AG09309 (cell line): ENCODE data around the gene CDH20.

ENCODE experiments used
- DNase-seq: peaks from one replicate; pipeline ENCODE4 v3.0.0-alpha.2; 2010; ENCODE audit warnings: low read depth
- H3K4me3 ChIP-seq: 2 replicates; pipeline ENCODE4 v1.5.1; 2011; ENCODE audit warnings: mild to moderate bottlenecking, low read depth, low read length, moderate library complexity; ENCODE audit not compliant: control insufficient read depth
- CTCF ChIP-seq: IDR thresholded peaks from 2 replicates; pipeline ENCODE4 v1.5.1; 2011; ENCODE audit warnings: mild to moderate bottlenecking, low read depth, low read length, inconsistent platforms; ENCODE audit not compliant: insufficient read depth, control insufficient read depth; ENCODE audit errors: missing control alignments

Gene CDH20

GRCh38 chr18:61333271-61333745 is at the start of gene CDH20:
Gene CDH20, plus strand, starts transcription at chr18:61333430.
- DNase-seq: no peak
- TF ChIP-seq CTCF: no peak
- peak within 1 kb of the TSS; percentile 60 for H3K4me3 ChIP-seq

- no peak overlapping the region for H3K4me3 ChIP-seq
- TF ChIP-seq CTCF: no peak
- DNase-seq: no peak
Observed at GRCh38 chr18:61284039-61284438, 49.2 kb upstream of the CDH20 start.

- H3K4me3 ChIP-seq: no peak overlapping the region
- DNase-seq: no peak
- TF ChIP-seq CTCF: no peak
Observed at GRCh38 chr18:61285777-61286176, 47.5 kb upstream of the CDH20 start.

GRCh38 chr18:61286867-61287266 is 46.4 kb upstream of the CDH20 start:
- TF ChIP-seq CTCF: no peak
- DNase-seq: no peak
- no peak overlapping the region for H3K4me3 ChIP-seq

GRCh38 chr18:61290616-61291015 is 42.6 kb upstream of the CDH20 start:
- H3K4me3 ChIP-seq: no peak overlapping the region
- no peak for TF ChIP-seq CTCF
- no peak for DNase-seq

- no peak for TF ChIP-seq CTCF
- H3K4me3 ChIP-seq: no peak overlapping the region
- no peak for DNase-seq
Observed at GRCh38 chr18:61292280-61293035, 40.8 kb upstream of the CDH20 start.
